Central memory CD8-positive, alpha-beta T cell (primary cell): ENCODE results near the gene TREX2.

Experiments
- ATAC-seq: fragments of 150-1000 bp; cut with Tn5 transposase; replicated peaks from 2 replicates; pipeline ENCODE4 v1.10.0; 2022; ENCODE audit warnings: mild to moderate bottlenecking, moderate FRiP score, moderate number of reproducible peaks; ENCODE audit not compliant: poor library complexity, severe bottlenecking; ENCODE audit errors: extremely low read depth
- DNase-seq, 2 donors: peaks; one replicate each; pipeline ENCODE4 v3.0.0; 2021; ENCODE audit warnings: low spot score in 2 of 2
- H3K27ac Mint-ChIP-seq: one replicate; pipeline ENCODE4 v1.8.0; 2022; ENCODE audit warnings: low read depth, mild to moderate bottlenecking, moderate library complexity, mixed read lengths
- H3K27me3 Mint-ChIP-seq: one replicate; pipeline ENCODE4 v1.8.0; 2022; ENCODE audit warnings: mixed read lengths
- H3K36me3 Mint-ChIP-seq: one replicate; pipeline ENCODE4 v1.8.0; 2022; ENCODE audit warnings: mild to moderate bottlenecking, moderate library complexity, mixed read lengths; ENCODE audit not compliant: insufficient read depth
- H3K4me1 Mint-ChIP-seq: one replicate; pipeline ENCODE4 v1.8.0; 2022; ENCODE audit warnings: mixed read lengths
- H3K4me3 Mint-ChIP-seq: one replicate; pipeline ENCODE4 v1.8.0; 2022; ENCODE audit warnings: mild to moderate bottlenecking, moderate library complexity, mixed read lengths
- H3K9me3 Mint-ChIP-seq: one replicate; pipeline ENCODE4 v1.8.0; 2022; ENCODE audit warnings: mixed read lengths

TREX2 gene

DNA sequence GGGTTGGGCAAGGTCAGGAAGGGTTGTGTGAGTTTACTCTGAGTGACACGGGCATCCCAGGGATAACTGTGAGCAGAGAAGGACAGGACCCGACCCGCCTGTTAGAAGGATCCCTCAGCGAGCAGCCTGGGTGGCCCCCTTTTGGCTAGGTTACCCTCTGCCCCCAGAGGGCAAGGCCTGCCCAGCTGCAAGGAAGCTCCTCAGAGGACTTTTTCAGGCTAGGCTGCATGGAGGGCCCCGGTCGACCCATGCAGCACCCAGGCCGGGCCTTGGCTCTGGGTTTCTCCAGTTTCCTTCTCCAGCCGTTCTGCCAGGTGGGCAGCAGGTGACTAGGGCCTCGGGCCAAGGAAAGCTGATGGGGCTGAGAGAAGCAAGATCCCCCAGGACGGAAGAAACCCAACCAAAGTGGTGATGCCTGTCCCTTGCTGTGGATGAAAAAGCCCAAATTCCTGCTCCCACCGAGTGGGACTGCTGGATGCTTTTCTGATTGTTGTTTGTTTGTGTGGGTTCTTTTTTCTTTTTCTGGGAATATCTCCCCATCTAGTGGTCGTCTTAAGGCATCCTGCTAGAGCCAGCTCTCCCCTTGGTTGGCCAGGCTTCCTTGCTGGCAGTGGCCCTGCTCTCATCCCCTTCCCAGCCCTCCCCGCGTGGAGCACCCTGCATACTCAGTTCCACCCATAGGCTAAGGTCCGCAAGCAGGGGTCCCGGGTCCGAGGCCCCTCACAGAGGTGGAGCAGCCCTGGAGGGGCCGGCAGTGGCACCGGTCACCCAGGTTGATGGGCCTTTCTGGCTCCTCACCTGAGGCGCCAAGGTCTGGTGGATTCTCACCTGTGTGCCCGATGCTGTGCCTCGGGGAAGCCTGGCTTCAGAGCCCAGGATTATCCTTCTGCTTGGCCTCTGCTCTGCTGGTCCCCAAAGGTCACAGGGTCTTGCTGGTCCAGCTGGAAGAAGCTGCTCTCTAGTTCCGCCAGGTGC lies 32.8 kb downstream of the TREX2 start:
- H3K9me3 Mint-ChIP-seq: no peaks in the 10 kb centered on the region
- H3K36me3 Mint-ChIP-seq: peaks cover 1% of the 10 kb centered on the region
- peaks cover 7% of the 10 kb centered on the region for H3K27me3 Mint-ChIP-seq
- no peak for ATAC-seq
- H3K27ac Mint-ChIP-seq: no peak overlapping the region
- H3K4me1 Mint-ChIP-seq: peaks cover 8% of the 10 kb centered on the region
- DNase-seq: no peak
- peak overlapping the region; percentile 71 for H3K4me3 Mint-ChIP-seq

DNA sequence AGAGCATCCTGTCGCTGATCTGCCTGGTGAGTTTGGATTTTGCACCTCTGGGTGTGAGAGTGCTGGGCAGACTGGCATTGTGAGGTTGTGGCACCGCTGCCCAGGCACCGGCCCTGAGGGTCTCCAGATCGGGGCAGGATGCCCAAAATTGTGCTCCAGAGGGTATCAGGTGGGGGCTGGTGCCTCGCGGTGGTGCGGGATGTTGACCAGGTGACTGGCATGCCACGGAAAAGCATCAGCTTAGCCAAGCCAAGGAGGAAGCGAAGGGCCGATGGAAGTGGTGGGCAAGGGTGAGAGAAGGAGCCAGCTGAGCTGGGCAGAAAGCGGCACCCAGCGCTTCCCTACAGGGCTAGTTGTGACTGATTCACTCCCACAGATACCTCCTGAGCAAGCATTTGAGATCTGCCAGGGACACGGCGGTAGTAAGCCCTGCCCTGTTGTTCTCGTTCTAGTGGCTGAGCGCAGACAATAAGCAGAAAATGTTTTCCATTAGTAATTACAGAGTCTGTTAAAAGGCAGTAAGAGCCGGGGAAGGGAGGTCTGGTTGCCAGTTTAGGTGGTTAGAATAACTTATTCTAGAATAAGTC lies 33.8 kb downstream of the TREX2 start:
- DNase-seq (no peak), ATAC-seq (no peak)
- Mint-ChIP-seq H3K4me1 (peaks cover 8% of the 10 kb centered on the region), H3K36me3 (peaks cover 1% of the 10 kb centered on the region), H3K4me3 (peak overlapping the region; percentile 71), H3K27me3 (peaks cover 7% of the 10 kb centered on the region), H3K27ac (no peak overlapping the region), H3K9me3 (no peaks in the 10 kb centered on the region)

DNA sequence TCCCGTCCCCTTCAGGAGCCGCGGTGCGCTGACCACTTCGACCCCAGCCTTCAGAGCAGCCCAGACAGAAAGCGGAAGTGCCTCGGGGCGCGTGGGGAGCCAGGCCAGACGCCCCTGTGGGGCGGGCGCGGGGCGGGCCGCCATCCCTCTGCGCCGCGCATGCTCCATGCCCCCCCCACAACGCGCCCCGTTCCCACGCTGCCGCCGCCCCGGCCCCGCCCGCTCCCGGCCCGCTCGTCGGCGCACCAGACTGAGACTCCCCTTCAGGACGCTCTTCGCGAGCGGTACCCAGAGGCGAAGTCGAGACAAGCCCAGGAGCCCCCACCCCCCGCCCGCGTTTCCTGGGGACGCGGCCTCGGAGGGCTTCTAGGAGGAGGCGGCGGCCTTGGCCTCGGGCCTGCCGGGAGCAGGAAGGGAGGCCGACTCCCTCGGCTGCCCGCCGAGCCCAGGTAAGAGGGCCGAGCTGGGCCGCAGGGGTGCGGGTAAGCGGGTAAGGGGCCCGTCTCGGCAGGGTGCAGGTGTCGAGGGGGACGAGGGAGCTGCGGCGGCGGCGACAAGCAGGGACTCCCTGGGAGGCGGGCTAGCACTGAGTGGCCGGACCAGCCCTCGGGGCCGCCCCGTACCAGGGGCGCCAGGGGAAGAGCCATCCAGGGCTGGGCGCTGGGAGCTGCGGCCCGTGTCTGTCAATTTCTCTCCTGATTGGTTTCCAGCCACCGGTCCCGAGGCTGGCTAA lies 34.4 kb downstream of the TREX2 start, which contains the start of gene ZFP92:
Gene ZFP92 (plus strand): TSS at position 218 of the 733 bp plus-strand sequence. CDS start 6,851 bp downstream, outside the sequence.
- Mint-ChIP-seq H3K27ac (peak within 1 kb of the TSS; percentile 29), H3K36me3 (peaks cover 1% of the 10 kb centered on the region), H3K4me1 (peaks cover 8% of the 10 kb centered on the region), H3K27me3 (peaks cover 7% of the 10 kb centered on the region), H3K4me3 (peak within 1 kb of the TSS; percentile 71), H3K9me3 (no peaks in the 10 kb centered on the region)
- peak in 1 of 2 donors; percentile 14 for DNase-seq
- ATAC-seq: peak; percentile 32

DNA sequence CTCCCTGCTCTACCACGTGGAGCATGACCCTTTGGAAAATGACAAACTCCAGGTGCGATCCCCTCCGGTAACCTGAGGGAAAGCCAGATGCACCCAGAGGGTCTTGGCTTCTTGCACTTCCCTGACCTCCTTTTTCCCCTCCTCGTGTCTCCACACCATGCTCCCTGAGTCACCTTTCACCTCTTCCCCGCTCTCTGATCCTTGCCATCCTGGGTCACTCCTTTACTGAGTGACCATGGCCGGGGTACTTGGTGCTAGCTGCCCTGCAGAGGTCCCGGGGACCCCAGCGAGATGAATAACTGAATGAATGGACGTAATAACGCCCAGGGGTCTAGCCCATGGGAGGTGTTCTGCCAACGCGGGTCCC lies 35.0 kb downstream of the TREX2 start:
- no peak for DNase-seq
- ATAC-seq: no peak
- peak overlapping the region; percentile 29 for H3K27ac Mint-ChIP-seq

DNA sequence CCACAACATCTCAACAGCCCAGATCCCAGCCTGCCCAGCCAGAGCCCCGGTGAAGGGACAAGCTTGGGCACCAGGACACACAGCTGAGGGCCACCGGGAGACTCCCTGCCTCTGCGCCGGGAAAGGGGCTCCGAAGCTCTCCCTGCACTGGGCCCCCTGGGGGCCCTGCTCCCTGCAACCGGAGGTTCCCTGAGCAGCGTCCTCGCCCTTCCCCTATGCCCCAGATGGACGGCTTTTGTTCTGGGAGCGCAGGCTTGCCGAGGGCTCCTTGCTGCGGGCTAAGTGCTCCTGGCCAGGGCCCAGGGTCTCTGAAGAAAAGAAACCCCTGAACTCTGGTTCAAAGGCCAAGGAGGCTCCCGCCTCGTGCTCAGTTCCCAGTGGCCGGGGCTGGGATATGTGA lies 35.5 kb downstream of the TREX2 start:
- H3K27me3 Mint-ChIP-seq: peaks cover 7% of the 10 kb centered on the region
- H3K4me1 Mint-ChIP-seq: peaks cover 8% of the 10 kb centered on the region
- H3K4me3 Mint-ChIP-seq: no peak overlapping the region
- no peaks in the 10 kb centered on the region for H3K9me3 Mint-ChIP-seq
- DNase-seq (no peak), ATAC-seq (no peak)
- no peak overlapping the region for H3K27ac Mint-ChIP-seq
- peaks cover 1% of the 10 kb centered on the region for H3K36me3 Mint-ChIP-seq

More for the DNA sequence above, 35.0 kb downstream of the TREX2 start:
- no peaks in the 10 kb centered on the region for H3K9me3 Mint-ChIP-seq
- peaks cover 7% of the 10 kb centered on the region for H3K27me3 Mint-ChIP-seq
- peaks cover 1% of the 10 kb centered on the region for H3K36me3 Mint-ChIP-seq
- H3K4me1 Mint-ChIP-seq: peaks cover 8% of the 10 kb centered on the region
- H3K4me3 Mint-ChIP-seq: peak overlapping the region; percentile 71

DNA sequence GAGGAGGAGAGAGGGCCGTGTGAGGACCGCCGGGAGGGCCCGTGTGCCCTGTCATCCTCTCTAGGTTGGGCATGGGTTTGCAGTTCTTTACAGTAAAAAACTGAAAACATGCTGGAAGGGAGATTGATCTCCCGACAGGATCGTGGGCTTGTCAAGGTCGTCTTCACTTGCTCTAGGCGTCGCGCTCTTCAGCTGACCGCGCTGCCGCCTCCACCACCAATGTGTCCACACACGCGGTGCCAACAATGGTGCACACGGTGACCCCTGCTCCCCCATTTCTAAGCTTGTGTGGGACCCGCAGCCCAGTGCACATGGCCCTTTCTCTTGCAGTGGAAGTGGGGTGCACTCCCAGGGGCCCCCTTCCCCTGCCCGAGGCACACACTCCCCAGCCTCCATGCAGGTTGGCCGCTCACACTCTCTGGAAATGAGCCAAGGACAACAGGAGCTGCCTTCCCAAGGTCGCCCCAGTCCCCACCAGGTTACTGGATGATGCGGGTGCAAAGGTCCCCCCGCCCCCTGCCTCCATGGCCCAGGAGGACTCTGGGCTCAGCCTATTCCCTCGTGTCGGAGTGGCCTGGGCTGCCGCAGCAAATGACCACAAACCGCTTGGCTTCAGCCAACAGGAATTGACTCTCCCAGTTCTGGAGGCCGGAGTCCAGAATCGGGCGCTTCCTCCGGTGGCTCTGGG lies 36.3 kb downstream of the TREX2 start:
- Mint-ChIP-seq H3K4me3 (no peak overlapping the region), H3K9me3 (no peaks in the 10 kb centered on the region), H3K4me1 (peaks cover 8% of the 10 kb centered on the region), H3K27ac (no peak overlapping the region), H3K27me3 (peaks cover 7% of the 10 kb centered on the region), H3K36me3 (peaks cover 1% of the 10 kb centered on the region)
- DNase-seq (no peak), ATAC-seq (no peak)

DNA sequence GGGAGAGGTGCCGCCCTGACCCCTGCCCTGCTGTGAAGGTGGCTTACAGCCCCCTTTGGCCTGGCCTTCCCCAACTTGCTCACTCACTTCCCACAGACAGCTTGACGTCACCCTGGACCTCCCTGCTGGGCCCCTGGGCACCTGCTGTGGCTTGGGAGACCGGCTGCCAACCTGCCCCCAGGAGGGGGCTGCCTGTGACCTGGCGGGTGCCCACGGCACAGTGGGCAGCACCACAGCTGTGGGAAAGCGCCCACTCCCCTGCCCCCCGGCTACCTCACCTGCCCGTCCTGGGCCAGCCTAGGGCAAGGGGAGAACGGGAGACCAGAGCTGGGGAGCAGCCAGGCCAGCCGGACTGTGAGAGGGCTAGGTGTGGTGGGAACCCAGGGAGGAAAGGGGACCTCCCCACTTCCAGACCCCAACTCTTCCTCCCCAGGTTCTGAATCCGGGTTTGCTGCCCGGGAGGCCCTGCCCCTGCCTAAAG lies 36.9 kb downstream of the TREX2 start:
- Mint-ChIP-seq H3K27ac (no peak overlapping the region), H3K36me3 (peaks cover 1% of the 10 kb centered on the region)
- DNase-seq: no peak

DNA sequence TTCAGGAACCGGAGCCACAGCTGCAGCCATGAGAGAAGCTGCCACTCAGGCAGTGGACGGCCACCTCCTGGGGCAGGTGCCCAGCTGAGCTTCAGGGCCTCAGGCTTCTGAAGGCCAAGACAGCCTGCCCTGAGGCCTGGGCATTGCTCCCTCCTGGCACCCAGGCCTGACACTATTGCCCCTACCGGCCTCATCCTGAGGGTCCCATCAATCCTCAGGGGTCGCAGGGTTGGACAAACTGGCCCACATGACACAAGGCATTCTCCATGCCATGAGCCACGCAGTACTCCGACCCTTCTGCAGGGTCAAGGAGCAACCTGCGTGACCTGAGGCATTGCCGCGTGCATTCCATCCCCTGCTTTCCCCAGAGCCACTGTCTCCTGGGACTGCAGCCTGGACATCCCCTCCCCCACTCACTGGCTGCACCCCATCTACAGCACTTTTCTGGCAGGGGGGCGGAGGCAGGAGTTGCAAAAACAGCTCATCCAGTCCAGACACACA lies 37.6 kb downstream of the TREX2 start:
- H3K4me1 Mint-ChIP-seq: peaks cover 8% of the 10 kb centered on the region

More for the DNA sequence above, 36.9 kb downstream of the TREX2 start:
- ATAC-seq: no peak
- no peak overlapping the region for H3K4me3 Mint-ChIP-seq
- no peaks in the 10 kb centered on the region for H3K9me3 Mint-ChIP-seq
- peaks cover 7% of the 10 kb centered on the region for H3K27me3 Mint-ChIP-seq
- peaks cover 8% of the 10 kb centered on the region for H3K4me1 Mint-ChIP-seq

DNA sequence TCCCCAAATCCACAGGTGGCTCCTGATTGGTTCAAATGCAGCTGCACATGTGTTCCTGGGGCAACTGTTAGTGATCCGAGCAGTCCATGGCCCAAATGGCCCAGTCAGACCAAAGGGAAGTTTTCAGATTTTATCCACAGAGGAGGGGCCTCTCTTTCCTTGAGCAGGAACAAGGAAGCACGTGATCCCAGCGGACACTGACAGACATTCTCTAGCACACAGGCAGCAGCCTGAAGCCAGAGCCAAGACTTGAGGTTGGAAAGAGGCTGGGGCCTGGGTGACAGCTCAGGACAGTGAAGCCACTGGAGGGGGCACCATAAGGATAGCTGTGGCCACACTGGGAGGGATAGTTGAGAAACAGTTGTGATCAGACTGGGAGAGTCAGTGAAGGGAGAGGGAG lies 38.1 kb downstream of the TREX2 start:
- Mint-ChIP-seq H3K36me3 (peaks cover 1% of the 10 kb centered on the region), H3K4me1 (peaks cover 8% of the 10 kb centered on the region), H3K27me3 (peaks cover 7% of the 10 kb centered on the region), H3K27ac (no peak overlapping the region), H3K4me3 (no peak overlapping the region), H3K9me3 (no peaks in the 10 kb centered on the region)
- ATAC-seq (no peak), DNase-seq (no peak)

More for the DNA sequence above, 37.6 kb downstream of the TREX2 start:
- Mint-ChIP-seq H3K4me3 (no peak overlapping the region), H3K9me3 (no peaks in the 10 kb centered on the region), H3K27me3 (peaks cover 7% of the 10 kb centered on the region), H3K27ac (no peak overlapping the region), H3K36me3 (peaks cover 1% of the 10 kb centered on the region)
- ATAC-seq (no peak), DNase-seq (no peak)

DNA sequence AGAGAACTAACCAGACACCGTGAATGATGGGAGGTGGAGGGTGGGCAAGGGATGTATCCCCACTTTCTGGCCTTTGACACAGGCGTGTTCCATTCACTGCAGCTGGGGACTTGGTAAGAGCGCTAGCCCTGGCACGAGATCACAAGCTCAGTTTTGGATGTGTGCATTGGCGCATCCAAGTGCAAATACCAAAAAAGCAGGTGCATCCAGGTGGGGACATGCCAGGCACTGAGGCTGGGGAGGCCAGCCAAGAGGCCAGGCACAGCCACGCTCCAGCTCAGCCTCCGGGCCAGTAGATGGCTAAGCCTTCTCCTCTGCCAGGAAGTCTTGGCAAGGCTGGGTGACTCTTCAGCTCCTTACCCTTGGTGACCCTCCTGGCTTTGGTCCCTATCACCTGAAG lies 39.0 kb downstream of the TREX2 start:
- no peak for ATAC-seq
- no peaks in the 10 kb centered on the region for H3K36me3 Mint-ChIP-seq
- H3K27ac Mint-ChIP-seq: no peak overlapping the region
- no peak for DNase-seq
- no peak overlapping the region for H3K4me3 Mint-ChIP-seq
- H3K9me3 Mint-ChIP-seq: no peaks in the 10 kb centered on the region
- peaks cover 2% of the 10 kb centered on the region for H3K27me3 Mint-ChIP-seq
- peaks cover 2% of the 10 kb centered on the region for H3K4me1 Mint-ChIP-seq

DNA sequence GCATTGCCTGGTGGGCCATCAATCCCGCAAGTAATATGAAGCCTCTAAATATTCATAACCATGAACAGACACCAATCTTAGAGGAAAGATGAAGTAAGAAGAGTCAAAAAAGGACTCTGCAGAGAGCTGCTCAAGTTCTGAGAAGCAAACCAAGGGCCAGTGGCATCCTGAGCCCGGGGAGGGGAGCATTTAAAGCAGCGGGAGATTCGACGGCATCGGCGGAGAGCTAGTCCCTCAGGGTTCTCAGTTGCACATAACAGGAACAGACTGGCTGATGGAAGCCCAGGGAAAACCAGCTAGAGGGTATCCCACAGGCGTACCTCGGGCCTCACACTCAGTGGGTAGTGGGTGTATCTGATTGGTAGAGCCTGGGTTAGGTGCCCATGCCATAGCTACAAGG lies 39.8 kb downstream of the TREX2 start:
- H3K27me3 Mint-ChIP-seq: no peaks in the 10 kb centered on the region
- peak overlapping the region; percentile 35 for H3K27ac Mint-ChIP-seq
- DNase-seq: no peak

DNA sequence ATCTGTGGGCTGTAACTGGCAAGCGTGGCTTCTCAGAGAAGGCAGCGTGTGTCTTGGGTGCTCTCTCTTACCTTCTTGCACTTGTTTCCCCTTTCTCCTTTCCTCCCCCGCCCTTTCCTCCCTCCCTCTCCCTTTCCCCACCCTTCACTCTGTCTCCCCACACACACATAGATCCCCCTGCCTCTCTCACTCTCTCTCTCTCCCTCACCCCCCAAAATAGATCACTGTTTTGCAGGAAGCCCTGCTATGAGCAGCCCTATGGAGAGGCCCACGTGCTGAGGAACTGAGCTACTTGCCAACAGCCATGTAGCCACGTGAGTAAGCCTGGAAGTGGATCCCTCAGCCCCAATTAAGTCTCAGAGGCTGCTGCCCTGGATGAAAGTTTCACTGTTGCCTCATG lies 40.4 kb downstream of the TREX2 start:
- H3K4me1 Mint-ChIP-seq: no peaks in the 10 kb centered on the region
- H3K27ac Mint-ChIP-seq: no peak overlapping the region
- H3K9me3 Mint-ChIP-seq: no peaks in the 10 kb centered on the region
- no peaks in the 10 kb centered on the region for H3K27me3 Mint-ChIP-seq
- no peak overlapping the region for H3K4me3 Mint-ChIP-seq
- no peak for DNase-seq
- no peak for ATAC-seq
- peaks cover 2% of the 10 kb centered on the region for H3K36me3 Mint-ChIP-seq

More for the DNA sequence above, 39.8 kb downstream of the TREX2 start:
- Mint-ChIP-seq H3K36me3 (peaks cover 2% of the 10 kb centered on the region), H3K9me3 (no peaks in the 10 kb centered on the region), H3K4me1 (no peaks in the 10 kb centered on the region), H3K4me3 (no peak overlapping the region)
- ATAC-seq: no peak
